Activated CD8-positive, alpha-beta memory T cell treated with anti-CD3 and anti-CD28 coated beads, Interleukin-2, amount 10 ng/mL, durations not matched to agents 7 days and 5 days (primary cell): ENCODE data around the gene S100A13. TPM values are rescaled to one million over a fixed set of nuclear protein-coding genes. Genes with fewer than 3 reads are reported as not detected.

Experiments
- total RNA-seq, 2 experiments: library from RNA; stranded (reverse); gene quantifications; one replicate each; pipeline ENCODE4 v1.2.3, GENCODE V29; 2021

The S100A13 gene
- total RNA-seq, 2 experiments from 2014 or later, result 6.0 to 7.0 TPM

Other genes with a start within 250 kb of the S100A13 start
- gene S100A8, start 236.4 kb downstream of the S100A13 start, total RNA-seq, result not detected
- not detected for gene S100A7A, start 211.0 kb downstream of the S100A13 start, total RNA-seq
- gene S100A7, start 166.9 kb downstream of the S100A13 start, total RNA-seq, result not detected
- gene S100A6, start 91.5 kb downstream of the S100A13 start, total RNA-seq, result 100 to 1,000 TPM; 386 to 543 TPM
- 1 to 10 TPM; 1.6 to 3.0 TPM for gene S100A5, start 86.6 kb downstream of the S100A13 start, total RNA-seq
- 100 to 1,000 TPM; 898 to 906 TPM for gene S100A4, start 81.7 kb downstream of the S100A13 start, total RNA-seq
- not detected for gene S100A3, start 78.2 kb downstream of the S100A13 start, total RNA-seq
- gene S100A2, start 61.7 kb downstream of the S100A13 start, total RNA-seq, result under 1 TPM; 0.50 to 0.96 TPM
- not detected for gene S100A16, start 14.4 kb downstream of the S100A13 start, total RNA-seq
- gene S100A14, start 11.2 kb downstream of the S100A13 start, total RNA-seq, result not detected
- gene S100A1, start 929 bp upstream of the S100A13 start, total RNA-seq, result not detected
- 10 to 100 TPM; 83.8 to 89.1 TPM for gene CHTOP, start 6.6 kb upstream of the S100A13 start, total RNA-seq
- 10 to 100 TPM; 30.7 to 34.2 TPM for gene SNAPIN, start 31.2 kb upstream of the S100A13 start, total RNA-seq
- gene ILF2, start 43.5 kb upstream of the S100A13 start, total RNA-seq, result 100 to 1,000 TPM; 193 to 260 TPM
- under 1 TPM in 1 of 2 experiments, not detected in 1; 0.05 TPM for gene NPR1, start 51.2 kb upstream of the S100A13 start, total RNA-seq
- gene INTS3, start 100.5 kb upstream of the S100A13 start, total RNA-seq, result 10 to 100 TPM; 50.2 to 51.5 TPM
- 10 to 100 TPM; 39.8 to 43.0 TPM for gene SLC27A3, start 147.9 kb upstream of the S100A13 start, total RNA-seq